H9 (cell line): Measurements from ENCODE around the gene CTXN1. TPM values are rescaled to one million over a fixed set of nuclear protein-coding genes. Genes with fewer than 3 reads are reported as not detected.

Source experiments
- DNase-seq: peaks from one replicate; pipeline ENCODE4 v3.0.0-alpha.2; 2017
- H2AFZ ChIP-seq: one replicate; pipeline ENCODE4 v1.6.1; 2013; ENCODE audit warnings: mild to moderate bottlenecking, low read length, control low read depth, moderate library complexity
- H2AK5ac ChIP-seq: 2 replicates; pipeline ENCODE4 v1.6.1; 2013; ENCODE audit warnings: low read length, control low read depth, mixed read lengths; ENCODE audit not compliant: insufficient read length
- H2BK120ac ChIP-seq: one replicate; pipeline ENCODE4 v1.6.1; 2013; ENCODE audit warnings: low read depth, mild to moderate bottlenecking, low read length, control low read depth, inconsistent platforms; ENCODE audit not compliant: poor library complexity, severe bottlenecking
- H2BK12ac ChIP-seq: 2 replicates; pipeline ENCODE4 v1.6.1; 2013; ENCODE audit warnings: low read length, control low read depth, mixed read lengths, low read depth; ENCODE audit not compliant: insufficient read length
- H2BK15ac ChIP-seq: 2 replicates; pipeline ENCODE4 v1.6.1; 2013; ENCODE audit warnings: low read depth, low read length, control low read depth
- H2BK20ac ChIP-seq: one replicate; pipeline ENCODE4 v1.6.1; 2013; ENCODE audit warnings: low read depth, mild to moderate bottlenecking, low read length, control low read depth, inconsistent platforms; ENCODE audit not compliant: poor library complexity, severe bottlenecking
- H2BK5ac ChIP-seq: 2 replicates; pipeline ENCODE4 v1.6.1; 2013; ENCODE audit warnings: low read length, control low read depth, mixed read lengths; ENCODE audit not compliant: insufficient read length
- H3K14ac ChIP-seq: 2 replicates; pipeline ENCODE4 v1.6.1; 2013; ENCODE audit warnings: low read length, control low read depth; ENCODE audit not compliant: insufficient read depth
- H3K18ac ChIP-seq: 2 replicates; pipeline ENCODE4 v1.6.1; 2013; ENCODE audit warnings: low read depth, mild to moderate bottlenecking, mixed read lengths, low read length, control low read depth; ENCODE audit not compliant: insufficient read length
- H3K23ac ChIP-seq: 2 replicates; pipeline ENCODE4 v1.6.1; 2013; ENCODE audit warnings: low read length, control low read depth, mixed read lengths, low read depth; ENCODE audit not compliant: insufficient read length
- H3K23me2 ChIP-seq: 2 replicates; pipeline ENCODE4 v1.6.1; 2013; ENCODE audit warnings: low read depth, mild to moderate bottlenecking, mixed read lengths, low read length, control low read depth; ENCODE audit not compliant: insufficient read length, poor library complexity, severe bottlenecking
- H3K27ac ChIP-seq: 2 replicates; pipeline ENCODE4 v1.5.1; 2013; ENCODE audit warnings: low read length, control low read depth, mixed read lengths, low read depth; ENCODE audit not compliant: insufficient read length
- H3K27me3 ChIP-seq: 2 replicates; pipeline ENCODE4 v1.6.1; 2013; ENCODE audit warnings: low read length, control low read depth, inconsistent platforms; ENCODE audit not compliant: insufficient read depth
- H3K4ac ChIP-seq: 2 replicates; pipeline ENCODE4 v1.6.1; 2013; ENCODE audit warnings: low read depth, mild to moderate bottlenecking, control low read depth, inconsistent platforms, low read length, moderate library complexity
- H3K4me1 ChIP-seq: 2 replicates; pipeline ENCODE4 v1.6.1; 2013; ENCODE audit warnings: low read length, control low read depth, inconsistent platforms; ENCODE audit not compliant: insufficient read depth
- H3K4me2 ChIP-seq: 2 replicates; pipeline ENCODE4 v1.6.1; 2013; ENCODE audit warnings: low read length, control low read depth, mixed read lengths; ENCODE audit not compliant: insufficient read length, insufficient read depth
- H3K56ac ChIP-seq: 2 replicates; pipeline ENCODE4 v1.6.1; 2013; ENCODE audit warnings: low read depth, mild to moderate bottlenecking, mixed read lengths, low read length, control low read depth; ENCODE audit not compliant: insufficient read length
- H3K79me1 ChIP-seq: 2 replicates; pipeline ENCODE4 v1.6.1; 2013; ENCODE audit warnings: low read depth, mild to moderate bottlenecking, moderate library complexity, low read length, control low read depth, inconsistent platforms; ENCODE audit not compliant: insufficient read depth, poor library complexity, severe bottlenecking
- H3K79me2 ChIP-seq: 2 replicates; pipeline ENCODE4 v1.6.1; 2013; ENCODE audit warnings: low read length, control low read depth, inconsistent platforms; ENCODE audit not compliant: insufficient read depth
- H3K9ac ChIP-seq: 2 replicates; pipeline ENCODE4 v1.6.1; 2013; ENCODE audit warnings: low read length, control low read depth, mixed read lengths; ENCODE audit not compliant: insufficient read length; ENCODE audit errors: extremely low read depth
- H3K9me3 ChIP-seq: one replicate; pipeline ENCODE4 v1.6.1; 2013; ENCODE audit warnings: low read depth, low read length, inconsistent platforms; ENCODE audit not compliant: control insufficient read depth
- H3T11ph ChIP-seq: one replicate; pipeline ENCODE4 v1.6.1; 2013; ENCODE audit warnings: mild to moderate bottlenecking, low read length, control low read depth, inconsistent platforms
- H4K20me1 ChIP-seq: one replicate; pipeline ENCODE4 v1.6.1; 2013; ENCODE audit not compliant: control insufficient read depth, insufficient read length, insufficient read depth
- H4K5ac ChIP-seq: 2 replicates; pipeline ENCODE4 v1.6.1; 2013; ENCODE audit warnings: low read depth, mild to moderate bottlenecking, mixed read lengths, low read length, control low read depth; ENCODE audit not compliant: insufficient read length
- H4K8ac ChIP-seq: replicated peaks from 2 replicates; pipeline ENCODE4 v1.6.1; 2013; ENCODE audit warnings: low read length, control low read depth, mixed read lengths, low read depth; ENCODE audit not compliant: insufficient read length
- H4K91ac ChIP-seq: 2 replicates; pipeline ENCODE4 v1.6.1; 2013; ENCODE audit warnings: low read depth, mild to moderate bottlenecking, moderate library complexity, mixed read lengths, low read length, control low read depth; ENCODE audit not compliant: insufficient read length
- H3K27ac Mint-ChIP-seq, 3 experiments: 2 replicates in 2 of 3; 3 replicates in 1 of 3; pipeline ENCODE4 v1.8.0; 2020 to 2021; ENCODE audit warnings: mixed read lengths in 3 of 3, mild to moderate bottlenecking in 1 of 3, moderate library complexity in 1 of 3
- H3K27me3 Mint-ChIP-seq: 2 replicates; pipeline ENCODE4 v1.8.0; 2021; ENCODE audit warnings: low read depth, mild to moderate bottlenecking, moderate library complexity, mixed read lengths
- H3K36me3 Mint-ChIP-seq, 3 experiments: 2 replicates in 2 of 3; 3 replicates in 1 of 3; pipeline ENCODE4 v1.8.0; 2020 to 2021; ENCODE audit warnings: low read depth in 3 of 3, mixed read lengths in 3 of 3; ENCODE audit not compliant: insufficient read depth in 1 of 3
- H3K4me1 Mint-ChIP-seq, 2 experiments: 2 replicates each; pipeline ENCODE4 v1.8.0; 2020; ENCODE audit warnings: mixed read lengths in 2 of 2
- H3K4me3 Mint-ChIP-seq, 2 experiments: 2 replicates in 1 of 2; 3 replicates in 1 of 2; pipeline ENCODE4 v1.8.0; 2020 to 2021; ENCODE audit warnings: mild to moderate bottlenecking in 2 of 2, mixed read lengths in 2 of 2, moderate library complexity in 1 of 2
- H3K9me3 Mint-ChIP-seq, 2 experiments: 2 replicates in 1 of 2; 3 replicates in 1 of 2; pipeline ENCODE4 v1.8.0; 2020; ENCODE audit warnings: mild to moderate bottlenecking in 2 of 2, mixed read lengths in 2 of 2, moderate library complexity in 1 of 2
- WGBS: extraction: QIAGEN DNeasy Blood & Tissue Kit; methylation state at CpG from one replicate; pipeline ENCODE4 v1.1.7; 2013; ENCODE audit warnings: missing lambda C conversion rate, low lambda C conversion rate, mixed read lengths; ENCODE audit not compliant: insufficient read length; ENCODE audit errors: extremely low coverage; 5-methylcytosine and 5-hydroxymethylcytosine counted together
- total RNA-seq: library from RNA; stranded (reverse); gene quantifications from 2 replicates; pipeline ENCODE4 v1.2.1, GENCODE V29; 2021
- TF ChIP-seq, protein P1 (sequence below): fragments of 200-600 bp; sonication (generic); conservative IDR thresholded peaks from 3 replicates; pipeline ENCODE4 v1.8.0; 2021; ENCODE audit warnings: antibody characterized with exemption, mild to moderate bottlenecking

The CTXN1 gene
- total RNA-seq, 1 experiment from 2014 or later = 22.7 TPM

DNA sequence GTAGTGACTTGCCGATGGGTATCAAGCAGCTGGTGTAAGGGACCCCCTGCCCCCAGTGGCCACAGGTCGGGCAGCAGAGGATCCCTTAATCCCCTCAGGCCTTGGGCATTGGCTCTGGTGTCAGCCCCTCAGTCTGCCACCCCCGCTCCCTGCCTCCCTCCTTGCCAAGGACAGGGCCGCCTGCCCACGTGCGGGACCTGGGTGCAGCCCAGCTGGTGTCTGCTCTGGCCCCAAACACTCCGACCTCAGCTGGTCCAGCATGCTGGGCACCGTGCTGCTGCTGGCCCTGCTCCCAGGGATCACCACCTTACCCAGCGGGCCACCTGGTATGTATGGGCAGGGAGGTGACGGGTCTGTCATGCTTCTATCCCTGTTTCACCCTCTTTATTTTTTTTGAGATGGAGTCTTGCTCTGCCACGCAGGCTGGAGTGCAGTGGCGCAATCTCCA, 11.3 kb downstream of the CTXN1 start, which contains the start of gene TGFBR3L:
TGFBR3L (plus strand) TSS at position 233 of the 448 bp plus-strand sequence.
- no peak within 1 kb of the TSS for H2BK20ac ChIP-seq
- no peak within 1 kb of the TSS for H3K4ac ChIP-seq
- H3K9me3 ChIP-seq = no peaks in the 10 kb centered on the region
- no peaks in the 10 kb centered on the region; a peak in 1 of 5 replicates for H3K9me3 Mint-ChIP-seq
- H2AK5ac ChIP-seq = no peak within 1 kb of the TSS
- H3K23ac ChIP-seq = no peak within 1 kb of the TSS
- H3K9ac ChIP-seq = no peak within 1 kb of the TSS
- no peak within 1 kb of the TSS for H3K18ac ChIP-seq
- no peak within 1 kb of the TSS for H3K56ac ChIP-seq
- H3K27me3 Mint-ChIP-seq = peaks cover 52% of the 10 kb centered on the region
- TF ChIP-seq, protein P1, sequence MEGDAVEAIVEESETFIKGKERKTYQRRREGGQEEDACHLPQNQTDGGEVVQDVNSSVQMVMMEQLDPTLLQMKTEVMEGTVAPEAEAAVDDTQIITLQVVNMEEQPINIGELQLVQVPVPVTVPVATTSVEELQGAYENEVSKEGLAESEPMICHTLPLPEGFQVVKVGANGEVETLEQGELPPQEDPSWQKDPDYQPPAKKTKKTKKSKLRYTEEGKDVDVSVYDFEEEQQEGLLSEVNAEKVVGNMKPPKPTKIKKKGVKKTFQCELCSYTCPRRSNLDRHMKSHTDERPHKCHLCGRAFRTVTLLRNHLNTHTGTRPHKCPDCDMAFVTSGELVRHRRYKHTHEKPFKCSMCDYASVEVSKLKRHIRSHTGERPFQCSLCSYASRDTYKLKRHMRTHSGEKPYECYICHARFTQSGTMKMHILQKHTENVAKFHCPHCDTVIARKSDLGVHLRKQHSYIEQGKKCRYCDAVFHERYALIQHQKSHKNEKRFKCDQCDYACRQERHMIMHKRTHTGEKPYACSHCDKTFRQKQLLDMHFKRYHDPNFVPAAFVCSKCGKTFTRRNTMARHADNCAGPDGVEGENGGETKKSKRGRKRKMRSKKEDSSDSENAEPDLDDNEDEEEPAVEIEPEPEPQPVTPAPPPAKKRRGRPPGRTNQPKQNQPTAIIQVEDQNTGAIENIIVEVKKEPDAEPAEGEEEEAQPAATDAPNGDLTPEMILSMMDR = no peak
- H3T11ph ChIP-seq = no peak within 1 kb of the TSS
- H3K79me1 ChIP-seq = no peaks in the 10 kb centered on the region
- H3K14ac ChIP-seq = no peak within 1 kb of the TSS
- H3K23me2 ChIP-seq = peaks cover 13% of the 10 kb centered on the region
- H3K27ac ChIP-seq = no peak within 1 kb of the TSS
- H4K91ac ChIP-seq = no peak within 1 kb of the TSS
- no peaks in the 10 kb centered on the region for H4K20me1 ChIP-seq
- H3K27ac Mint-ChIP-seq = no peak within 1 kb of the TSS
- peak within 1 kb of the TSS; percentile 53 to 91 for H3K4me3 Mint-ChIP-seq
- H3K27me3 ChIP-seq = peaks cover 16% of the 10 kb centered on the region; the same call in 1 of the 2 replicates
- H2BK15ac ChIP-seq = no peak within 1 kb of the TSS
- H3K4me1 ChIP-seq = no peaks in the 10 kb centered on the region
- no peak within 1 kb of the TSS for H2BK120ac ChIP-seq
- H3K36me3 Mint-ChIP-seq = peaks cover 15 to 28% (median 24%) of the 10 kb centered on the region in 3 experiments; a peak in 6 of 7 replicates
- H3K4me2 ChIP-seq = peak within 1 kb of the TSS; percentile 3
- no CpG with 5 or more reads among the region's 12 CpGs for WGBS
- H3K79me2 ChIP-seq = no peaks in the 10 kb centered on the region
- no peak within 1 kb of the TSS for H2BK12ac ChIP-seq
- peaks cover 13 to 20% of the 10 kb centered on the region in 2 experiments for H3K4me1 Mint-ChIP-seq
- H2BK5ac ChIP-seq = no peak within 1 kb of the TSS
- no peak for DNase-seq
- H4K5ac ChIP-seq = no peak within 1 kb of the TSS
- H4K8ac ChIP-seq = no peak within 1 kb of the TSS
- no peak within 1 kb of the TSS for H2AFZ ChIP-seq
